Medulla oblongata (tissue), 1 donor: ENCODE measurements around the gene DARS1.
"Not testable (repeated sequence)": the region's sequence is repeated elsewhere in the genome, so short reads cannot be mapped to it uniquely, and the experiment has no call there.

Experiments
- DNase-seq: peaks from one replicate; pipeline ENCODE4 v3.0.0-alpha.2; 2015; ENCODE audit errors: extremely low spot score

The DARS1 gene

DNA sequence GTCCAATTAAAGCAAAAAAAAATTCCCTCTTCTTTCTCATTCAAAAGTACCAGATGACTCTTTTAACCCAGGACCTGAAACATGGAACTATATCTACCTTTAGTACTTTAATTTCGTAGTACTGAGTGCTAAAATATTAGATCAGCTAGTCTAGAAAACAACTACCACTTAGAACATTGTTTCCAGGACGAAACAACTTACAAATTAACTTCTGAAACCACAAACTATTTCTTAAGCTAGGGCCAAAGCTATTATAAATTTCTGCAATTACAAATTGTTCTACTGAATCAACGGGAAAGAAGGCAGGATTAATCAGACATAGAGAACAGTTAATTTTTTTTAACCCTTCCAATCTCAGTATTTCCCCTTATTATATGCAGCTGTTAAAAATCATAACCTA lies 39.9 kb downstream of the DARS1 start:
- no peak for DNase-seq

DNA sequence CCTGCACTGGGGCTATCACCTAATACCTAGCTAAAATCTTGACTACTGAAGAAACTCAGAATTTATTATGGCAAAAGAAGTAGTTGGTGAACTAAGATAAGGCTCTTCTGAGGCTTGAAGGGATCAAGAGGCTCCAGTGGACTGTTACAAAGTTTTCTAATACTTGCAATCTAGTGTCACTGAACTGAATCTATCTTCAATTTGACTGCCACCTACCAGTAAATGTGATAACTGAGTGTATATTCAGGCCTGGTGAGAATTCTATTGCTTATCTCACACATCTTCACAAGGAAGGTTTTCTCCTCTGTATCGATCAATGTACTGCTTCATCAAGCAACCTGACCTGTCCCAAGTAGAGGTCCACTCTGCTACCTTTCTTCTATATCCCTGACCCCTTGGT lies 40.8 kb downstream of the DARS1 start:
- no peak for DNase-seq

DNA sequence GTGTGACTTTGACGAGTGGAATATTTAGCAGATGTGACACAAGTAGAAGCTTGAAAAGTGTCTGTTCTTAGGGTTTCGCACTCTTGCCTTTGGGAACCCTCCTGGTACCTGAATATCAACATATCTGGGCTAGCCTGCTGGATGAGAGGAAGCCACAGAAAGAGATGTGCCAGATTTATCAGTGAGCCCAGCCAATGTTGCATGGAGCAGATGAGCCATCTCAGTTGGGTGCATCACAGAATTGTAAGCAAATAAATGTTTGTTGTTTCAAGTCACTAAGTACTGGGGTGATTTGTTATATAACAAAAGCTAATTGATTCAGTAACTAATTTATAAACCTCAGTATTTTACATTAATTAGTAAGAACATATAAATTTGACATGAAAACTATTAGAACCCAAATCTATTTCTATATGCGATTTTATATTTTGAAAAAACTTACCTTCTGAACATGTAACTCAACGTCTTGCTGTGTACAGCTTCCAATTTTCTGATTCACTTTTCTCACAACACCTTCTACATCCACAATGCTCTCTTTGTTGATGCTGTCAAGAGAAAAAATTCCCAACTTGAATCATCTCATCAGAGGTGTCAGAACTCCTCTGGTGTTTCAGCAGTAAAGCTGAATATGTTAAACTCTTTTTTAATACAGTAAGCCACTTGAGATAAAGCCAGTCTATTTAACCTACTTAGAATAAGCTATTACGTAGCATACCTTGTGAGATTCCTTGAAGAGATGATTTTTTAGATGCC lies 42.3 kb downstream of the DARS1 start:
- DNase-seq, result no peak

DNA sequence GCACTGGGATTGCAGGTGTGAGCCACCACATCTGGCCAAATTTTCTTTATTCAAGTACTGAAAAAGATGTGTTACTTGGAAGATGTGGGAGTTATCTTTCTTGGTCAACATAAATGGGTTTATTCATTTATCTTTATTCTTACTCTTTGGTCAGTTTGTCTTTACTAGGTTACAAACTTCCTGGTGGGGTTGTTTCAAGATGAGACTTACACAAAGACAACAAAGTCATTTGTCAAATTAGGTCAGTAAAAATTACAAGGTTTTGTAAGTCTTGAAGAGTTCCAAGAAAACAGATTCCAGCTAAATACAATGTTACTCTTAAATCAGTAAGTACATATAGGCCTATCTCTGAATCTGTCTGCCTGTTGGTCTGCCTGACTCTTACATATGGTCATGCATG lies 48.9 kb downstream of the DARS1 start:
- DNase-seq, result no peak

DNA sequence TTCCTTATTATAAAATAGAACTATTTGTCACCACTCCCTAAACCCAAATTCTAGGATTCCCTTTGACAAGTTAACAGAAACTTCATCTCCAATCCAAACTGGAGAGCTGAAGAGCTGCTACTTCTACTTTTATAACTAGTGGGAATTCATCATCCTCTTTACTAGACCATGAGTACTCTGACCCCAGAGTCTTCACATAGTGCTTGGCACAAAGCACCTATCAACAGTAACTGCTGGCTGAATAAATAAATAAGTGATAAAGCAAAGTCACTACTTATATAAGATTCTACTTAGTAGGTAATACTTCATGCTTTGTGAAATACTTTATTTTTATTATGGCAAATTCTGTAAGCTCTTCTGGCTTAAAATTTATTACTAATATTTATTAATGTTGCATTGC lies 49.5 kb downstream of the DARS1 start:
- no peak for DNase-seq

DNA sequence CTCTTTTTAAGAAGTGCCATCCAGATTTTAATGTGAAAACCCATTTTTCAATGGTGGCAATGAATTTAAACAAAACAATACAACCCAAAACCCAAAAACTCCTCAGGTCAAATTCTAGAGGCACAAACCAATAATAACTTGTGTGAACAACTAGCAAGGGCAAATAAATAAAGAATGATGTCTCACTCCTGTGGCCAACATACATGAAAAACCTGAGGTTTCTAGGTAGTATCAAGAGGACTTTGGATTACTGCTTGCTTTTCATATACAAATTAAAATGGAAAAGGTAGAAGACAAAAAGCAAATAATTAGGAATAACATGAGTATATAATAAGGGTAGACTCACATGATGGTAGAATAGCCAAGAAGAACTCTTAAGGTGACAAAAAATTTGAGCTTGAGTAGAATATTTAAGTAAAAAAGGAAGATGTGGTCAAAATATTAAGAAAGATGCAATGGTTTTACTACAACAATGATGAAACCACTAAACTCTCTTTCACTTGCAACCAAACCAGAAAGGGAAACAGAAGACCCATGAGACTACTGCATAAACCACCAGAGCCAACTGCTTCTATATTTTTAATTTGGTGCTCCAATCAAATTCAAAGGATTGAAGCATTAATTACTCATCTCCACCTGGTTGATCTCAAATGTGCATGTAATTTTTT lies 53.5 kb downstream of the DARS1 start:
- no peak for DNase-seq

DNA sequence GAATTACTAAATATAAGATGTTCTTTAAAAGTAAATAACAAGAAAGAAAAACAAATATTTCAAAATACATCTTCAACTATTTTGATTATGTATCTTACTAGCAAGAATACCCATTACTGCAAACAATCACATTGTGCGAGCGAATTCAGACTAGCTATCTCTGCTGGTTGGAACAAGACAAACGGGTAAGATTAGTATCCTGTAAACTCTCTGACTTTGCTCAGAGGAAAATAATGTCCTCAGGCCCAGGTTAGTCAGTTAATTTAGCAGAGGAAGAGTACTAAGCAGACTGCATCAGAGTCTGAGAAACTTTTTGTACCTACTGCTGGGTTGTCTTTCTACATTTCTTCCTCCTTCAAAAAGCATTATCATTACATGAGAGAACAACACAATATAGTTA lies 58.8 kb downstream of the DARS1 start:
- no peak for DNase-seq

DNA sequence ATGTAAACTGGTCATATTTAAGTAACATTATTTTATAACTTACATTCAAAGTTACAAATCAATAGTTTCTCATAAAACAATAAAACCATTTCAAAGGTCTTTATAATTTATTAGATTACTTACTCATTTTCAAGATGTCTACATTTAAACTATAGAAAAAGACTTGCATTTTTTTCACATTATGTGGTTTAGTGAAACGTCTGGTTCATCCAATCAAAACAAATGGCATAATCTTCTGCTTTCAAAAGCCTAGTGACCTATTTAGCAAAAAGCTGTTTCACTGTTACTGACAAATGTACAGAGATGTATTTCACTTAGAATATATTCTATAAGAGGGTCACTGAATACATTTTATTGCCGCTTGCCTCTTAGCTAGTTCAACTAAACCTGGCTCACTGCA lies 59.9 kb downstream of the DARS1 start:
- no peak for DNase-seq

DNA sequence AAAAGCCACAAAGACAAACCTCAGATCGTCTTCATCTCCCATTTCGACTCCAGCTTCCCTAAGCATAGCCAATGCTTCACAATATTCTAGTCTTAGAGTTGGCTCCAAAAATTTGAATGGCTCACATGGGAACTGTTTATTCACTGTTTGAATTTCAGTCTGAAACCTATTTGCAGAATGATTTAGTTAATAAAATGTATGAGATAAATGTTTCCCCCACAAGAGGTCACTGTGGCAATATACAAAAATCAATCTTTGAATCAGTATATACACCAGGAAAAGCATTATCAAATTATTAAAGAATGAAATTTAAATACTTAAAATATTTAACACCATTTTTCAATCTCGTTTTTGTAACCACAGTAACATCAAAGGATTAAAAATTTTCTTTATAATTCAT lies 69.2 kb downstream of the DARS1 start:
- DNase-seq, result peak; percentile 80

DNA sequence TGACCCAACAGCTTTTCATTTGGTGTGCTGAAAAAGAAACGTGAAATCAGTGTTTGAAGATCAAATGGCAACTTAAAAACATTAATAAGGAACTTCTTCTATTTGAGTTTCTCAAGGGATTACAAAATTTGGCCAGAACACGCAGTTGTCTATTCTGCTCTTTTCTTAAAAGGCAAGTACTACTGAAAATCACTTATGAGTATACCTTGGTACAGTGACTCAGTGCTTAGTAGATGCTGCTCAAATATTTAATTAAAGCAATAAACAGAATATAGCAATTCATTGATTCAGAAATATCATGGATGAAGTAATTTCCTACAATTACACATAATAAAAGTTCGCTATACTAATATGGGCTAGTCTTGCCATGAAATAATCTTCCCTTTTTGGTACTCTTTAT lies 70.9 kb downstream of the DARS1 start:
- no peak for DNase-seq

DNA sequence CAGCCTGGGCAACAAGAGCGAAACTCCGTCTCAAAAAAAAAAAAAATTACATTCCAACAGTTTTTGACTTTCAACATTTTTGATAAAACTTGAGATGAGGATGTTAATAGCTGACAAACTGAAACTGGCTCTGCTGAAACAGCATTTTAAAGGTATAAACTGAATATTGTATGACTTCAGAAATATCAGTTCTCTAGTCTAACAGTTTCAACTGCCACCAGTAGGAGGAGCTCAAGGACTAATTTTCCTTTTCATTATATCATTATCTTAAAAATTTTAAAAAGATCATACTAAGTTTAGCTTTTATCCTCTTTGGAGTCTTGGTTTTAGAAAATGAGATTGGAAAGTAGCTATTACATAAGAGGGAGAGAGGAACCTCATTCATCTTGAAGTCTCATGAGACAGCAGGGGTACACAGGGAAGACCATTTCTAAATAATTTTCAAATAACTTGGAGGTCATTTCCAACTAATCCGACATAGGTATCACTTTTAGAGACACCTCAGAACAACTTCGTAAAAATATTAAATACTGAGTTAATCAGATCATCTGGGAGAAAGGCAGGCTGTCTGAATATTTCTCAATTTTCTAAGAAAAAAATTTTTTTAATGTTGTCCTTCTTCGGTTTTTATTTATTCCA lies 71.6 kb downstream of the DARS1 start:
- DNase-seq, result peak; percentile 74

DNA sequence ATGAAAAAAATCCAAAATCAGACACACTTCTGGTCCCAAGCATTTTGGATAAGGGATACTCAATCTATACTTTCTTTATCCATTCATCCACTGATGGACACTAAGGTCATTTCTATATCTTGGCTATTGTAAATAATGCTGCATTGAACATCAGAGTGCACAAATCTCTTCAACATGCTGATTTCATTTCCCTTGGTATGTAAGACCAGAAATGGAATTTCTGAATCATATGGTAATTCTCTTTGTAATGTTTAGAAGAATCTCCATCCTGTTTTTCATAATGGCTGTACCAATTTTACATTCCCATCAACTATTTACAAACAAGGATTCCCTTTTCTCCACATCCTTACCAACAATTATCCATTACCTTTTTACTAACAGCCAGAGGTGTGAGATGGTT lies 75.5 kb downstream of the DARS1 start:
- DNase-seq, result no peak

DNA sequence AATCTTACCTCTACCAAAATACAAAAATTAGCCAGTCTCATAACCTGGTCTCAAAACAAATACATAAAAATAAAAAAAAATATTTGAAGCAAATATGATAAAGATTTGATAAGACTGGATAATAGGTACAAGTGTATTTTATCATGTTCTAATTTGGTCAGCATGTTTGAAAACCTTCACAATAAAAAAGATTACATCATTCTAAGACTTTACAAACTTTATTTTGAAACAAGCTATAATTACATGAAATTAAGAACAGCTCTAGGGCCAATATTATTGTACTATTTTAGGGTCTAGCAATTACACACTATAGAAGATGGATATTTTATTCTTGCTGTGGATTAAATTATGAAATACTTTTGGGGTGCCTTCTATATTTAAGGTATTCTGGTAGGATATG lies 79.7 kb downstream of the DARS1 start:
- DNase-seq, result no peak

DNA sequence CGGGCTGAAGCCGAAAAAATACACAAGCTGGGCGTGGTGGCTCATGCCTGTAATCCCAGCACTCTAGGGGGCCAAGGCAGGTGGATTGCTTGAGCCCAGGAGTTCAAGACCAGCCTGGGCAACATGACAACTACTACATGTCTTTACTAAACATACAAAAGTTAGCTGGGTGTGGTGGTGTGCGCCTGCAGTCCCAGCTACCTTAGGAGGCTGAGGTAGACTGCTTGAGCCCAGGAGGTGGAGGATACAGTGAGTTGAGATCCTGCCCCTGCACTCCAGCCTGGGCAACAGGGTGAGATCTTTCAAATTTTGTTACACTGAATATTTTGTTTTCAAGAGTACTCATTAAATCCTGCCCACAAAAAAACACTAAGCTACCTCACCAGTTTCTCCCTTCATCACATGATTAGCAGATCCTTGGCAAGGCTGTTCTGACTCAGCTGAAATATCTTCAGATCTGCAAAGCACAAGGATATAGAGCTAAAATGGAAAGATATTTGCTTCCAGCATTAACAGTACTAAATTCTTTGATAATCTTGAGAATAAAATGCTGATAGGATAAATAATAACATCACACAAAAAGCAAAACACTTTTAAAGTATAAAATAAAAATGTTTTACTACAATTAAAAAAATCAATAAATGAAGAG lies 81.0 kb downstream of the DARS1 start:
- DNase-seq, result peak; percentile 45

DNA sequence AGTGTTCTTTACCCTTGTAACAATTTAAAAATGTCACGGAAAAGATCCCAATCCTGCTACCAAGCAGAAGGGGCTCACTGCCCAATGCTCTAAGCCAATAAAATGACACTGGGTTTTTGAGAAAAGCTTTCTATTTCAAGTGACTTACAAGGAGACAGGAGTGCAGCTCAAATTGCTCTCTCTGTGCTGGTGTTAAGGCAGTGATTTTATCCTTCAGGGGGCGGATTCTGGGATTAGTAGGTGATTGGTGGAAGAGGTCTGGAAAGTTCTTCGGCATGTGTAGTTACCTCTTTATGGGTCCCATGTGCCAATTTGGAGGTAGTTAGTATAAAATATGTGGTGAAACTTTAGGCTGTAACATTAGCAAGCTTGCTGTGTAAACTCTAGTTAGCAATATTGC lies 81.8 kb downstream of the DARS1 start:
- DNase-seq, result no peak

DNA sequence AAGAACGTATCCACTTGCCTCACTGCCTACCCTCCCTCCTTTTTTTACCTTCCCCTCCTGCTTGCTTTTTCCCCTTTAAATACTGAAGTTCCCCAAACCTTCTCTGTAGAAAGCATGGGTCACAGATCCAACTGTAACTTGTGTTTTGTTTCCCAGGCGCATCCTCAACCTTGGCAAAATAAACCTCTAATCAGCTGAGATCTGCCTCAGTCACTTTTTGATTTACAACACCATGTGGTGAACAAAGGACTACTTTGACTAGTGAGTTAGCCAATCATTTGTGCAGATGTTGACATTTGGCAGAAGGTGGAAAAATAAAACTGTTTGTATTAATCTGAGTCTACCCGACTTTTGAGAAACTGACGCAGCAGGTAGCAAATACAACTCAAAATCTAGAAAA lies 85.9 kb downstream of the DARS1 start:
- no peak for DNase-seq

DNA sequence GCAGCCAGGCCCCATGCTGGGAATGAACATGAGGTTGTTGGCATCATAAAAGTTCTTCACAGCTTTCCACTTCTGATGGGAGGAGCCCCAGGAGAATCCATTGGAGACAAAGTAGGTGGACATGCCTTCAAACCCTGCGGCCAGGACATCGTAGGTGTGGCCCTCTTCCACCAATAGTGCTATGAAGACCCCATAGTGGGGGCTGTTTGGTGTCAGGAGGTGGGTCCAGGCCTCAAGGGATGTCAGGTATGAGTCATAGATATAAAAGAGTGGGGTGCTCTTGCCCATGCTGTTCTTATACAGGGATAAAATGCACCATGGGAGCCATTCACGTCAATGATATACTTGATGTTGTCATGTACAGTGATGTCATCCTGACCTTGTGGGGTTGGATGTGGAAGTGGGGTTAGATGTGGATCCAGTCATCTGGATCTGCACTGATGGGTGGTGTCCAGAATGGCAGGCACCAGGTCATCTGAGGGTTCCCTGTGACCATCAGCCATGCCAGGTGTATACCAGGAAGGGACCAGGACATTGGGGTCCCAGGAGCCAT lies 87.1 kb downstream of the DARS1 start:
- no peak for DNase-seq

DNA sequence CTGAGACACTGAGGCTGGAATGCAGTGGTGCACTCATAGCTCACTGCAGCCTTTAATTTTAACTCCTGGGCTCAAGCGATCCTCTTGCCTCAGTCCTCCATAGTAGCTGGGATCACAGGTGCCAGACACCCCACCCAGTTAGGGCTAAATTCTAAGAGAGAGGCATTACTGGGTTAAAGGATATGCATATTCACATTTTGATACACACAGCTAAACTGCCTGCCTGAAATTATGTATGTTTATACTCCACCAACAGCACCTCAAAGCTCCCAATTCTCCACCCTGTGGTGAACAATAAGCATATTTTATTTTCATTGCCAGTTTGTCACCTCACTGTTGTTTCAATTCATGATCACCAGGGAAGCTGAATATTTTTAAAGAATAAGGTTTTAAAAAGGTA lies 90.5 kb downstream of the DARS1 start:
- DNase-seq, result no peak

DNA sequence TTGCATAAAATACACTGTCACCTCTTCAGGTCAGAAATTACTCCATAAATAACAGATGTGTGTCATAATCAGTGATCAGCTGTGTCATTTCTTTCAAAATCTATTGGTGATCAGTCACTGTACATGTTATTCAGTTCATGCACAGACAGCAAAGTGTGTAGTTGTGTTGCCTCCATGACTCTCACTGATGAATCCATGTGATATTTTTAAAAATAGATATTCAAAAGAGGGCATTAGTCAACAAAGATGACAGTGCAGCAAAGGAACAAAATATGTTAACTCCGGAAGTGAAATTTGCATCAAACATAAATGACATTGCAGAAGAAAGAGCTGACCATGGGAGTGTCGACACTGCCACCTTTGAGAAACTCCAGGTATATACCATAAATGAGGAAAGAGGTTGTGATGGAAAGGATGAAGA lies 92.0 kb downstream of the DARS1 start:
- DNase-seq, result no peak

DNA sequence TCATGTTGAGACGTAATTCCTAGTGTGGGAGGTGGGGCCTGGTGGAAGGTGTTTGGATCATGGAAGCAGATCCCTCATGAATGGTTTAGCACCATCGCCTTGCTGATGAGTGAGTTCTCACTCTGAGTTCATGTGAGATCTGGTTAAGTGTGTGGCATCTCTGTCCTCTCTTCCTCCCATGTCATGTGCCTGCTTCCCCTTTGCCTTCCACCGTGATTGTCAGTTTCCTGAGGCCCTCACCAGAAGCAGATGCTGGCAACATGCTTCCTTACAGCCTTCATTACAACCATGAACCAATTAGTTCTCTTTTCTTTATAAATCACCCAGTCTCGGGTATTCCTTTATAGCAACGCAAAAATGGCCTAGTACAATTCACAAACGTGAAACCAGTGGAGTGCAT lies 94.6 kb downstream of the DARS1 start:
- peak; percentile 55 for DNase-seq

DNA sequence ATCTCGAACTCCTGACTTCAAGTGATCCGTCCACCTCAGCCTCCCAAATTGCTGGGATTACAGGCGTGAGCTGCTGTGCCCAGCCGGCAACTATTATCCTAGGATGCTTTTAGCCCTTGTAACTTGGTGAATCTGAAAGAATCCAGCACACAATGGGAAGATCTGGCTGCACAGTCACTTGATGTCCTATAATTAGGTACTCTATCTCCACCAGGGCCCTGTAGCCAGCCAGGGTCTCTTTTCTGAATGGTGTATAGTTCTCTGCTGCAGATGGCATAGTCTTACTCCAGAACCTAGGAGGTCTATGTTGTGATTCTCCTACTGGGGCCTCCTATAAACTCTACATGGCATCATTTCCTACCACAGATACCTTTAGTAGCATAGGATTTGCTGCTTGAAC lies 95.3 kb downstream of the DARS1 start:
- DNase-seq, result no peak

DNA sequence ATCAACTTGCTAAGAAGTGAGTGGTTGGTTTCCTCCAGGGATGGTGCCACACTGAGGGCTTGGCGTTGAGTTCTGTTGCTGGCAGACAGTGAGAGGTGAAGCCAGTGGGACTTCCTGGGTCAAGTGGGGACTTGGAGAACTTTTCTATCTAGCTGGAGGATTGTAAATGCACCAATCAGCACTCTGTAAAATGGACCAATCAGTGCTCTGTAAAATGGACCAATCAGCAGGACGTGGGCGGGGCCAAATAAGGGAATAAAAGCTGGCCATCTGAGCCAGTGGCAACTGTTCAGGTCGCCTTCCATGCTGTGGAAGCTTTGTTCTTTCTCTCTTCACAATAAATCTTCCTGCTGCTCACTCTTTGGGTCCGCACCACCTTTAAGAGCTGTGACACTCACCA lies 96.8 kb downstream of the DARS1 start:
- not testable (repeated sequence) for DNase-seq
